SH-SY5Y (cell line): ENCODE measurements around the gene MAP3K7.

Source experiments
- GATA2 ChIP-seq: IDR thresholded peaks from 2 replicates; pipeline ENCODE4 v1.6.1; 2011; ENCODE audit warnings: mild to moderate bottlenecking, low read depth, low read length
- GATA3 ChIP-seq: IDR thresholded peaks from 2 replicates; pipeline ENCODE4 v1.6.1; 2011; ENCODE audit warnings: low read depth, mild to moderate bottlenecking, low read length, moderate library complexity

GRCh38 chr6:90598192-90598951 is 11.5 kb upstream of the MAP3K7 start:
- no peak for TF ChIP-seq GATA3
- TF ChIP-seq GATA2: no peak
